ENCODE measurements around the gene MBD3L4. TPM values are rescaled to one million over a fixed set of nuclear protein-coding genes. Genes with fewer than 3 reads are reported as not detected.
"Not testable (repeated sequence)": the region's sequence is repeated elsewhere in the genome, so short reads cannot be mapped to it uniquely, and the experiment has no call there.

The MBD3L4 gene
- not detected in 2 replicates for total RNA-seq (2014; rRNA removed; shearing (Covaris generic))

- in situ Hi-C loops (cut with HindIII; ENCODE audit: low sequenced_read_pairs); DNase-seq (ENCODE audit: low spot score): not testable (repeated sequence)
Measured at GRCh38 chr19:7040079-7040478, at the start of gene MBD3L4. TSS of gene MBD3L4 (minus strand) at chr19:7040179. CDS start at chr19:7040144, 35 bp downstream.

GRCh38 chr19:7088999-7089398 lies 49.0 kb upstream of the MBD3L4 start:
- in situ Hi-C loops (cut with HindIII; ENCODE audit: low sequenced_read_pairs), result no loop called here

GRCh38 chr19:7083076-7083956 lies 43.3 kb upstream of the MBD3L4 start:
- DNase-seq (ENCODE audit: low spot score), result no peak
- in situ Hi-C loops (cut with HindIII; ENCODE audit: low sequenced_read_pairs), result no loop called here

More at GRCh38 chr19:7088999-7089398, 49.0 kb upstream of the MBD3L4 start:
- DNase-seq (ENCODE audit: low spot score), result no peak

- in situ Hi-C loops (cut with HindIII; ENCODE audit: low sequenced_read_pairs), result no loop called here
- DNase-seq (ENCODE audit: low spot score), result no peak
Measured at GRCh38 chr19:7078008-7078407, 38.0 kb upstream of the MBD3L4 start.

- no peak for DNase-seq (ENCODE audit: low spot score)
- in situ Hi-C loops (cut with HindIII; ENCODE audit: low sequenced_read_pairs), result no loop called here
Measured at GRCh38 chr19:7076151-7076550, 36.2 kb upstream of the MBD3L4 start.

GRCh38 chr19:7074705-7075282 lies 34.8 kb upstream of the MBD3L4 start:
- in situ Hi-C loops (cut with HindIII; ENCODE audit: low sequenced_read_pairs), result no loop called here
- no peak for DNase-seq (ENCODE audit: low spot score)

GRCh38 chr19:7072541-7072940 lies 32.6 kb upstream of the MBD3L4 start:
- DNase-seq (ENCODE audit: low spot score), result no peak
- in situ Hi-C loops (cut with HindIII; ENCODE audit: low sequenced_read_pairs), result no loop called here

GRCh38 chr19:7069904-7070226 lies 29.9 kb upstream of the MBD3L4 start:
- in situ Hi-C loops (cut with HindIII; ENCODE audit: low sequenced_read_pairs), result no loop called here
- DNase-seq (ENCODE audit: low spot score), result no peak

- in situ Hi-C loops (cut with HindIII; ENCODE audit: low sequenced_read_pairs), result no loop called here
- DNase-seq (ENCODE audit: low spot score), result peak; percentile 98
Measured at GRCh38 chr19:7069042-7069903, 29.3 kb upstream of the MBD3L4 start, which contains the start of gene ZNF557. TSS of gene ZNF557 (plus strand) at chr19:7069703. CDS start at chr19:7075075, 5,372 bp downstream.

- in situ Hi-C loops (cut with HindIII; ENCODE audit: low sequenced_read_pairs), result no loop called here
- no peak for DNase-seq (ENCODE audit: low spot score)
Measured at GRCh38 chr19:7068599-7068998, 28.6 kb upstream of the MBD3L4 start.

- DNase-seq (ENCODE audit: low spot score), result no peak
- in situ Hi-C loops (cut with HindIII; ENCODE audit: low sequenced_read_pairs), result no loop called here
Measured at GRCh38 chr19:7067716-7068115, 27.7 kb upstream of the MBD3L4 start.

GRCh38 chr19:7067122-7067521 lies 27.1 kb upstream of the MBD3L4 start:
- in situ Hi-C loops (cut with HindIII; ENCODE audit: low sequenced_read_pairs); DNase-seq (ENCODE audit: low spot score): not testable (repeated sequence)

GRCh38 chr19:7063764-7064418 lies 23.9 kb upstream of the MBD3L4 start:
- no peak for DNase-seq (ENCODE audit: low spot score)
- in situ Hi-C loops (cut with HindIII; ENCODE audit: low sequenced_read_pairs), result no loop called here

- in situ Hi-C loops (cut with HindIII; ENCODE audit: low sequenced_read_pairs), result no loop called here
- DNase-seq (ENCODE audit: low spot score), result no peak
Measured at GRCh38 chr19:7063339-7063738, 23.4 kb upstream of the MBD3L4 start.

- DNase-seq (ENCODE audit: low spot score); in situ Hi-C loops (cut with HindIII; ENCODE audit: low sequenced_read_pairs): not testable (repeated sequence)
Measured at GRCh38 chr19:7059977-7060376, 20.0 kb upstream of the MBD3L4 start.

- in situ Hi-C loops (cut with HindIII; ENCODE audit: low sequenced_read_pairs); DNase-seq (ENCODE audit: low spot score): not testable (repeated sequence)
Measured at GRCh38 chr19:7058576-7058975, 18.6 kb upstream of the MBD3L4 start, which contains the start of gene MBD3L3. TSS of gene MBD3L3 (minus strand) at chr19:7058676. CDS start at chr19:7058605, 71 bp downstream.

GRCh38 chr19:7056371-7056770 lies 16.4 kb upstream of the MBD3L4 start:
- in situ Hi-C loops (cut with HindIII; ENCODE audit: low sequenced_read_pairs), result not testable (repeated sequence)

GRCh38 chr19:7055679-7056078 lies 15.7 kb upstream of the MBD3L4 start:
- DNase-seq (ENCODE audit: low spot score); in situ Hi-C loops (cut with HindIII; ENCODE audit: low sequenced_read_pairs): not testable (repeated sequence)

More at GRCh38 chr19:7056371-7056770, 16.4 kb upstream of the MBD3L4 start:
- DNase-seq (ENCODE audit: low spot score), result not testable (repeated sequence)

Measured in G401 (cell line).